GM12878 (cell line): ENCODE data around the gene RNLS. TPM values are rescaled to one million over a fixed set of nuclear protein-coding genes. Genes with fewer than 3 reads are reported as not detected.

ENCODE experiments used
- ATAC-seq: fragments of 200-7000 bp; cut with Tn5 transposase; 3 replicates; pipeline ENCODE4 v1.9.1; 2020; ENCODE audit warnings: mild to moderate bottlenecking, moderate library complexity
- BruUV-seq: library from RNA; stranded (reverse); fragments of 400-500 nt; replicated peaks from 2 replicates; lab custom pipeline; 2021; lab: Mats Ljungman, UMichigan
- CTCF ChIA-PET: fragments of 300-600 bp; sonication (Branson Sonifier 250); formaldehyde crosslinking; extraction: SDS; loops from one replicate; lab custom pipeline; 2021; ENCODE audit warnings: inconsistent platforms; lab: Yijun Ruan, JAX
- POLR2A ChIA-PET: fragments of 350-600 bp; formaldehyde crosslinking; extraction: SDS; loops from one replicate; lab custom pipeline; 2021; ENCODE audit warnings: inconsistent platforms; lab: Charles Lee
- RAD21 ChIA-PET: fragments of 300-600 bp; sonication (Branson Sonifier 250); formaldehyde crosslinking; loops from one replicate; lab custom pipeline; 2023; ENCODE audit warnings: antibody characterized with exemption; ENCODE audit not compliant: unreplicated experiment; lab: Charles Lee
- SMC1A ChIA-PET: fragments of 300-600 bp; sonication (Branson Sonifier 250); formaldehyde crosslinking; loops from one replicate; lab custom pipeline; 2023; ENCODE audit not compliant: unreplicated experiment, uncharacterized antibody; lab: Charles Lee
- DNase-seq: peaks from one replicate; pipeline ENCODE4 v3.0.0-alpha.2; 2011; ENCODE audit warnings: low read depth, low spot score
- FAIRE-seq: peaks from 3 replicates; lab custom pipeline; 2011; peaks lifted over from hg19 to GRCh38; lab: Jason Lieb, UNC
- H2AFZ ChIP-seq: 2 replicates; pipeline ENCODE4 v1.6.0; 2011; ENCODE audit warnings: low read depth, low read length, control low read depth; ENCODE audit not compliant: control insufficient read depth
- H3K27ac ChIP-seq: 2 replicates; pipeline ENCODE4 v1.5.1; 2011; ENCODE audit warnings: control low read depth; ENCODE audit not compliant: control insufficient read depth, insufficient read depth
- H3K27me3 ChIP-seq, 2 experiments: replicated peaks in 1 of 2; 2 replicates each; pipeline versions ENCODE4 v1.6.0 to v1.6.1; 2011; ENCODE audit warnings: low read length in 1 of 2; ENCODE audit not compliant: control insufficient read depth in 2 of 2, insufficient read depth in 2 of 2
- H3K36me3 ChIP-seq, 2 experiments: 2 replicates each; pipeline ENCODE4 v1.5.1; 2011; ENCODE audit warnings: low read length in 1 of 2; ENCODE audit not compliant: control insufficient read depth in 2 of 2, insufficient read depth in 2 of 2
- H3K4me1 ChIP-seq: 2 replicates; pipeline ENCODE4 v1.6.1; 2011; ENCODE audit warnings: mild to moderate bottlenecking, low read length, moderate library complexity, mixed read lengths; ENCODE audit not compliant: control insufficient read depth, insufficient read depth
- H3K4me2 ChIP-seq: 2 replicates; pipeline ENCODE4 v1.6.0; 2011; ENCODE audit warnings: control low read depth; ENCODE audit not compliant: control insufficient read depth, insufficient read depth
- H3K4me3 ChIP-seq: fragments of 200-600 bp; sonication (generic); 2 replicates; pipeline ENCODE4 v1.5.1; 2016
- H3K79me2 ChIP-seq: 2 replicates; pipeline ENCODE4 v1.6.0; 2011; ENCODE audit warnings: low read length; ENCODE audit not compliant: control insufficient read depth, insufficient read depth
- H3K9ac ChIP-seq: 2 replicates; pipeline ENCODE4 v1.8.0; 2011; ENCODE audit warnings: low read length, control low read depth, mixed read lengths; ENCODE audit not compliant: control insufficient read depth, insufficient read depth
- H3K9me3 ChIP-seq: replicated peaks from 3 replicates; pipeline ENCODE4 v1.5.1; 2011; ENCODE audit warnings: mild to moderate bottlenecking, low read length; ENCODE audit not compliant: control insufficient read depth, insufficient read depth
- H4K20me1 ChIP-seq: 2 replicates; pipeline ENCODE4 v1.6.0; 2011; ENCODE audit not compliant: control insufficient read depth, insufficient read depth
- BMI1 ChIP-seq: fragments of 450-650 bp; IDR thresholded peaks from 2 replicates; pipeline ENCODE4 v1.6.1; 2016; ENCODE audit warnings: mild to moderate bottlenecking, moderate library complexity, borderline replicate concordance
- CBX5 ChIP-seq: sonication (generic); IDR thresholded peaks from 2 replicates; pipeline ENCODE4 v1.6.1; 2016; ENCODE audit warnings: low read depth, moderate library complexity, mild to moderate bottlenecking, inconsistent platforms
- HDGF ChIP-seq: fragments of 450-650 bp; IDR thresholded peaks from 2 replicates; pipeline ENCODE4 v1.6.1; 2016; ENCODE audit warnings: antibody characterized with exemption
- KDM1A ChIP-seq: fragments of 200-600 bp; sonication (generic); IDR thresholded peaks from 2 replicates; pipeline ENCODE4 v1.6.1; 2016; ENCODE audit warnings: borderline replicate concordance
- SKIL ChIP-seq: fragments of 450-650 bp; IDR thresholded peaks from 2 replicates; pipeline ENCODE4 v1.6.1; 2017; ENCODE audit warnings: mild to moderate bottlenecking, low read depth, inconsistent platforms; ENCODE audit not compliant: poor library complexity, severe bottlenecking
- WGBS: methylation state at CpG from one replicate; pipeline ENCODE4 v1.1.6; 2016; ENCODE audit warnings: low lambda C conversion rate; ENCODE audit not compliant: insufficient replicate concordance, insufficient coverage; ENCODE audit errors: missing lambda C conversion rate; 5-methylcytosine and 5-hydroxymethylcytosine counted together
- in situ Hi-C: fragments of 300-500 bp; cut with MboI; formaldehyde crosslinking; loops from 9 replicates; pipeline ENCODE4 v1.14.3; 2018; ENCODE audit warnings: mixed read lengths
- intact Hi-C: fragments of 100-400 bp; cut with micrococcal nuclease; formaldehyde crosslinking; loops from one replicate; pipeline ENCODE4 v1.14.2; 2022; ENCODE audit not compliant: unreplicated experiment
- polyA plus RNA-seq, 11 experiments: library from polyadenylated mRNA; depleted of rRNA in 4 of 11; unstranded in 6 of 11; stranded (reverse) in 5 of 11; fragments of >200 nt; fragmentation: Nextera tagmentation in 4 of 11; fragmentation: Illumina TruSeq in 1 of 11; extraction: Ambion mirVana in 4 of 11; extraction: Trizol in 1 of 11; gene quantifications; 1 replicate in 1 of 11; 2 replicates in 10 of 11; pipeline versions ENCODE4 v1.2.1 to v1.2.3, GENCODE V29; 2011 to 2016; ENCODE audit warnings: inconsistent platforms in 2 of 11, missing spikeins in 2 of 11, low read depth in 1 of 11
- total RNA-seq, 4 experiments: library from RNA; depleted of rRNA in 3 of 4; stranded (reverse); fragments of >200 nt in 3 of 4; fragmentation: Illumina TruSeq in 1 of 4; extraction: Trizol in 1 of 4; gene quantifications; 2 replicates each; pipeline versions ENCODE4 v1.2.1 to v1.2.3, GENCODE V29; 2013 to 2021

RNLS gene
- total and polyA plus RNA-seq, 10 of the 15 experiments (the other 5 are each of a cell fraction or from before 2014, with no cell fraction given) = 3.4 to 6.7 (median 4.6) TPM

DNA sequence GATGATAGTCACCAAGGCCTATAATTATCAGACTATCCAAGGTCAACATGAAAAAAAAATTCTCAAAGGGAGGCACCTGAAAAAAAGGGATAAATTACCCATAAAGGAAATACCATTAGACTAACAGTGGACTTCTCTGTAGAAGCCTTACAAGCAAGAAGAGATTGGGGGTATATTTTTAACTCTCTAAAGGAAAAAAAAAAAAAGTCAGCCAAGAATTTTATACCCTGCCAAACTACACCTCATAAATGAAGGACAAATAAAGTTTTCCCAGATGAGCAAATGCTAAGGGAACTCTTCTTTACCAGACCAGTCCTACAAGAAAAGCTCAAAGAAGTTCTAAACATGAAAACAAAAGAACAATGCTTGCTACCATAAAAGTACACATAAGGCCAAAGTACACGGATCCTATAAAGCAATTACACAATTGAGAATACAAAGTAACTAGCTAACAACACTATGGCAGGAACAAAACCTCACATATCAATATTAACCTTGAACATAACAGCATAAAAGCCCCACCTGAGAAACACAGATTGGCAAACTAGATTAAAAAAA lies 263.1 kb downstream of the RNLS start:
- intact Hi-C loops = no loop called here

More for the DNA sequence above, 263.1 kb downstream of the RNLS start:
- RAD21 ChIA-PET = interaction anchor here (1.8 kb wide), 1 partner anchor 69 kb away, joined by 6 read pairs; no protein-coding TSS in a partner anchor
- H3K27me3 ChIP-seq = no peaks in the 10 kb centered on the region
- no peaks in the 10 kb centered on the region for H3K4me1 ChIP-seq
- no peak overlapping the region for H3K4me2 ChIP-seq
- no peak for DNase-seq
- no peak overlapping the region for H2AFZ ChIP-seq
- TF ChIP-seq SKIL (no peak), HDGF (no peak), KDM1A (no peak), CBX5 (0 out of 2 replicates have a peak, but pooled peaks have one; percentile 52), BMI1 (no peak)
- no peak for ATAC-seq
- WGBS = 55% methylated on average over 1 of the region's 1 CpG
- SMC1A ChIA-PET = interaction anchor here (1.1 to 1.2 kb wide), 2 partner anchors 10 to 49 kb away, joined by 3 read pairs; no protein-coding TSS in a partner anchor
- no peak overlapping the region for H3K27ac ChIP-seq
- no peaks in the 10 kb centered on the region for H3K79me2 ChIP-seq
- H4K20me1 ChIP-seq = no peaks in the 10 kb centered on the region
- in situ Hi-C loops = no loop called here
- no peaks in the 10 kb centered on the region; a peak in 1 of 4 replicates for H3K36me3 ChIP-seq
- peaks cover 11% of the 10 kb centered on the region; the same call in 2 of the 3 replicates for H3K9me3 ChIP-seq
- POLR2A ChIA-PET = no interaction called here
- no peak for FAIRE-seq
- H3K4me3 ChIP-seq = no peak overlapping the region
- H3K9ac ChIP-seq = no peak overlapping the region
- CTCF ChIA-PET = interaction anchor here (0.6 to 1.7 kb wide), 4 partner anchors 10 to 663 kb away, joined by 3 to 5 read pairs (median 4); no protein-coding TSS in a partner anchor
- no TSS peak for BruUV-seq
